ENCODE results near the gene WDR45B. TPM values are rescaled to one million over a fixed set of nuclear protein-coding genes. Genes with fewer than 3 reads are reported as not detected.

WDR45B gene
- total RNA-seq, 4 donors from 2014 or later, result 68.1 to 111 (median 83.2) TPM

- no peak for DNase-seq (ENCODE audit: low spot score in 2 of 2)
- TF ChIP-seq CTCF (IDR thresholded peaks at IDR 0.05) (no peak), POLR2A (IDR thresholded peaks at IDR 0.05) (no peak)
- WGBS, 2 donors, result 91% methylated on average over 45 of the region's 45 CpGs
- intact Hi-C loops (cut with DNase I; ENCODE audit: low total_unique reads), result no loop called here
- H3K4me3 ChIP-seq (ENCODE audit: low read depth, poor library complexity, severe bottlenecking), result no peak overlapping the region
These were observed 32.9 kb downstream of the WDR45B start for GRCh38 chr17:82615084-82616020.

GRCh38 chr17:82614095-82614631, 34.1 kb downstream of the WDR45B start:
- WGBS, 2 donors, result 50 to 65% methylated on average over 2 to 9 of the region's 22 CpGs
- DNase-seq (ENCODE audit: low spot score in 2 of 2), result no peak
- intact Hi-C loops (cut with DNase I; ENCODE audit: low total_unique reads), result no loop called here
- no peak for TF ChIP-seq POLR2A (IDR thresholded peaks at IDR 0.05)
- TF ChIP-seq CTCF (IDR thresholded peaks at IDR 0.05), result no peak
- no peak overlapping the region for H3K4me3 ChIP-seq (ENCODE audit: low read depth, poor library complexity, severe bottlenecking)

GRCh38 chr17:82613283-82614094, 34.8 kb downstream of the WDR45B start:
- no peak for DNase-seq (ENCODE audit: low spot score in 2 of 2)
- intact Hi-C loops (cut with DNase I; ENCODE audit: low total_unique reads), result no loop called here
- 74 to 79% methylated on average over 37 of the region's 37 CpGs for WGBS, 2 donors
- H3K4me3 ChIP-seq (ENCODE audit: low read depth, poor library complexity, severe bottlenecking), result no peak overlapping the region
- TF ChIP-seq CTCF (IDR thresholded peaks at IDR 0.05), result no peak
- no peak for TF ChIP-seq POLR2A (IDR thresholded peaks at IDR 0.05)

GRCh38 chr17:82611140-82612058, 36.8 kb downstream of the WDR45B start:
- intact Hi-C loops (cut with DNase I; ENCODE audit: low total_unique reads), result no loop called here
- DNase-seq (ENCODE audit: low spot score in 2 of 2), result no peak
- 74 to 78% methylated on average over 21 of the region's 21 CpGs for WGBS, 2 donors
- TF ChIP-seq POLR2A (IDR thresholded peaks at IDR 0.05), result no peak
- no peak for TF ChIP-seq CTCF (IDR thresholded peaks at IDR 0.05)
- no peak overlapping the region for H3K4me3 ChIP-seq (ENCODE audit: low read depth, poor library complexity, severe bottlenecking)

GRCh38 chr17:82609655-82610054, 38.6 kb downstream of the WDR45B start:
- intact Hi-C loops (cut with DNase I; ENCODE audit: low total_unique reads), result no loop called here
- 92 to 94% methylated on average over 4 of the region's 4 CpGs for WGBS, 2 donors
- no peak for DNase-seq (ENCODE audit: low spot score in 2 of 2)
- no peak for TF ChIP-seq POLR2A (IDR thresholded peaks at IDR 0.05)
- no peak for TF ChIP-seq CTCF (IDR thresholded peaks at IDR 0.05)
- no peak overlapping the region for H3K4me3 ChIP-seq (ENCODE audit: low read depth, poor library complexity, severe bottlenecking)
